Fibroblast of skin of left quadriceps (primary cell): ENCODE results near the gene LHX1.
A peak's percentile ranks its signal among the peaks of the same experiment; 100 is the strongest.

Experiments
- DNase-seq, 2 experiments: peaks; one replicate each; pipeline ENCODE4 v3.0.0-alpha.2; 2013; ENCODE audit warnings: low read depth in 2 of 2

The LHX1 gene

GRCh38 chr17:36939052-36939801 lies 2.0 kb downstream of the LHX1 start:
- no peak for DNase-seq

- DNase-seq = no peak
Measured at GRCh38 chr17:36939802-36940312, 2.6 kb downstream of the LHX1 start.

GRCh38 chr17:36940313-36941264 lies 3.3 kb downstream of the LHX1 start:
- DNase-seq = no peak

GRCh38 chr17:36941265-36942010 lies 4.2 kb downstream of the LHX1 start:
- DNase-seq = no peak

- no peak for DNase-seq
Measured at GRCh38 chr17:36942019-36942599, 4.8 kb downstream of the LHX1 start.

DNA sequence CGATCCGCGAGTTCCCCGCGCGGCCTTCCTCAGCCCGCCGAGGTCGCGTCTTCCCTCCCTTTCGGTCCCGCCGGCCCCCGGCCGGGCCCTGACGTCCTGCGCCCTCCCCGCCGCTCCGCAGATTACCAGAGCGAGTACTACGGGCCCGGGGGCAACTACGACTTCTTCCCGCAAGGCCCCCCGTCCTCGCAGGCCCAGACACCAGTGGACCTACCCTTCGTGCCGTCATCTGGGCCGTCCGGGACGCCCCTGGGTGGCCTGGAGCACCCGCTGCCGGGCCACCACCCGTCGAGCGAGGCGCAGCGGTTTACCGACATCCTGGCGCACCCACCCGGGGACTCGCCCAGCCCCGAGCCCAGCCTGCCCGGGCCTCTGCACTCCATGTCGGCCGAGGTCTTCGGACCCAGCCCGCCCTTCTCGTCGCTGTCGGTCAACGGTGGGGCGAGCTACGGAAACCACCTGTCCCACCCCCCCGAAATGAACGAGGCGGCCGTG lies 5.4 kb downstream of the LHX1 start:
- DNase-seq = no peak

GRCh38 chr17:36943250-36944191 lies 6.2 kb downstream of the LHX1 start:
- DNase-seq = no peak

DNA sequence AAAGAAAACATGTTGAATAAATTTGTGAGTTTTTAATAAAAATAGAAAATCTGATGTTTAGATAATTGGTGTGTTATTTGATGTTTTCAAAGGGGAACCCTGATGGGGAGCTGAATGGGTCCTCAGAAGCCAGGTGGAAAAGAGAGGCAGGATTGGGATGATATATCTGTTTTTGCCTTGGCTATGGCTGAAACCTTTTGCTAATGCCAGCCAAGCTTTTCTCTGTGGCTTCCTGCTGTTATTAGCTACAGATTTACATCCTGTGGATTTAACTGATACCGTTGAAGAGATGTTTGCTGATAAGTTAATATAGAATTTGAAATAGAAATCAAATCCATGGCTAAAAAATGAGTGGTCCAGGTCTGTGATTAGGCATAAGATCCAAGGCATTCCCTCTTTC lies 7.3 kb downstream of the LHX1 start:
- no peak for DNase-seq

- no peak for DNase-seq
Measured at GRCh38 chr17:36945140-36945539, 7.9 kb downstream of the LHX1 start.

GRCh38 chr17:36945959-36946725 lies 8.9 kb downstream of the LHX1 start:
- DNase-seq = no peak

DNA sequence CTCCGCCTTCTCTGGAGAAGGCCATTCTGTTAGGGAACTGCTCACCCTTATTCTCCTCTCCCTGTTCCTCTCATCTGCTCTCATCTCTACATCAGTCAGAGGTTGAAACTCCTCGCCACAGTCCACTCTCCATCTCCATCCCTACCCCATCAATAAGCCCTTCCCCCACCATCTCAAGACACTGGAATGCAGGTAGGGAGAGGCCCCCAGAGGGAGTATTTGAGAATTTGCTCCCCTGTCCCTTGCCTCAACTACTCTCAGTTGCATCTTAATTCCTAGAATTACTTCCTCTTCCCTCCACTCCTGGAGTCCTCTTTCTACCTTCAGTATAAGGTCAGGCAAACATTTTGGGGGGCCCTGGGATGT lies 9.4 kb downstream of the LHX1 start:
- no peak for DNase-seq

- DNase-seq = no peak
Measured at GRCh38 chr17:36947922-36948716, 10.8 kb downstream of the LHX1 start.

DNA sequence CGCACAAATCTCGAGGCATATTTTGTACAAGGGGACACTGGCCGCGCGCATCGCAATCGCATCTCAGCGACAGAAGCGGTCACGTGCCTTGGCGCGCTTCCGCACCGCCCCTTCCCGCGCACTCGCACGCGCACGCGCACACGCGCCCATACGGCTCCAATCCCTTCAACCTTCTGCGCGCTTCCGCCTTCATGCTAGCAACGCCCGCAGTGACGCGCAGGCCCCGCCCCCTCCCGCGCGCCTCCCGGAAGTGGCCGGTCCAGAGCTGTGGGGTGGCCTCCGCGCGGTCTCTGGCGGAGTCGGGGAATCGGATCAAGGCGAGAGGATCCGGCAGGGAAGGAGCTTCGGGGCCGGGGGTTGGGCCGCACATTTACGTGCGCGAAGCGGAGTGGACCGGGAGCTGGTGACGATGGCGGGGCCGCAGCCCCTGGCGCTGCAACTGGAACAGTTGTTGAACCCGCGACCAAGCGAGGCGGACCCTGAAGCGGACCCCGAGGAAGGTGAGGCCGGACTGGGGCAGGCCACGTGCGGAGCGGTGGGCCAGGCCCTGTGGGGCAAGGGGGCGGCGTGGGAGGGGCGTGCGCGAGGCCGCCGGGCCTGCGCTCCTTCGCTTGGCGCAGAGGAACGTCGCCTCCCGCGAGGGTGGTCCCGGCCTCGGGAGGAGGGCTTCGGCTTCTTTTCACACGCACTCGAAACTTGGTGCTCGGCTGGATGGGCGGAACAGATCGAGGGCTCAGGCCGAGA lies 11.6 kb downstream of the LHX1 start, which contains the start of gene AATF:
Gene AATF, plus strand, starts transcription at position 238 of the 744 bp plus-strand sequence. Its CDS starts 172 bp downstream, at position 410.
- peak; percentile 90 to 91 for DNase-seq

- DNase-seq = no peak
Measured at GRCh38 chr17:36949461-36949927, 12.2 kb downstream of the LHX1 start.

- no peak for DNase-seq
Measured at GRCh38 chr17:36950027-36950426, 12.8 kb downstream of the LHX1 start.

DNA sequence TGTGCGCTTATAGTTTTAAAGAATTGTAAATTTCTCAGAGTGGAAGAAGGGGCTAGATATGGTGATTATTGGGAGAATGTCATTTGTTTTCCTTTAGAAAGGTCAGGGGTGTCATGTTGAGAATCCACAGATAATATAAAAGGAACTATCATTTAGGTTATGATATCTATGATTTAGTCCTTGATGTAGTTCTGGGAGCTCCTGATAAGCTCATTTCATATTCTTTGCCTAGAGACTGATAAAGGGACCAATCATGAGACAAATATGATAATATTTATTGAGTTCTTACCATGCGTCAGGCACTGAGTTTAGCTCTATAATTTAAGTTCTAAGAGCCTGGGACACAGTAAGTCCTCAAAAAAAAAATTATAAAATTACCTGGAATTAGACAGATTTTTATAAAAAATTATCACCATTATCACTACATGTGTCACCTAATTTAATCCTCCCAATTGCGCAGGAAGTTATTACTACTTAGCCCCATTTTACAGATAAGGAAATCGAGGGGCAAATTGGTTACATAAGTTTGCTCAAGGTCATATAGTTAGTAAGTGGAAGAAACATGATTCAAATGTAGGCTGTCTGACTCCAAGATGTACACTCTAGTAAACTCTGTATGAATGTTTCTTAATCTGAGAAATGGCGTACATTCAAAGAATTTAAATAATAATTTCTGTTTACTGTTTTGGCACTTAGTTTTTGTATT lies 14.0 kb downstream of the LHX1 start:
- DNase-seq = no peak

GRCh38 chr17:36971508-36971907 lies 34.2 kb downstream of the LHX1 start:
- DNase-seq = no peak
